NCI-H2171 treated with DMSO at 0.1 percent for 48 hours (cell line): ENCODE results near the gene ACO2.
A peak's percentile ranks its signal among the peaks of the same experiment; 100 is the strongest.
"Not testable (repeated sequence)": the region's sequence is repeated elsewhere in the genome, so short reads cannot be mapped to it uniquely, and the experiment has no call there.

Experiments used
- DNase-seq: peaks from one replicate; lab custom pipeline; 2025; lab: John Stamatoyannopoulos, UW

ACO2 gene

DNA sequence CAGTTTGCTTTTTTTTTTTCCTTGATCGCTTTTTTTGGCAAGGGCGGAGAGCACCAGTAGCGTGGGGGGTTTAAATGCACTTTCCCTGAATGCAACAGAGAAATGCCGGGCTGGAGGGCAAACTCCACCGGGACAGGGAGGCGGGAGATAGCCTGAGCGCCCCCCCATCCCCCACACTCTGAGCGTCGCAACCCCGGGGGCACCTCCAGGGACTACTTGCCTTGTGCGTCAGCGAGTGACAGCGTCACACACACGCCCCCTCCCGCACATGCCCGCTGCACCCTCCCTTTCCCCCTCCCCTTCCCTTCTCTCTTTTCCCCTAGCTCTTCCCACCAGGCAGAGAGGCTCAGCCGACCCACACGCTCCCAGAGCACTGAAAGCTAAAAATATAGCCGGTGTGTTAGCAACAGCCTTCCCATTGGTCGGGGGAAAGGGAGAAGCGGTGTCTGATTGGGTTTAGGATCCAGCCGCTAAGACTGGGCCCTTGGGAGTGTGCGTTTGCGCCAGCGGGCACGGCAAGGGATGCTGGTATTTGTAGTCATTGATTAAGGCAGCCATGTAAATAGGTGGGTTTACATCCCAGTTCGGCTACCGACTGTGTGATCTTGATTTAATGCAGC is 20.6 kb upstream of the ACO2 start:
- peak; percentile 100 for DNase-seq

DNA sequence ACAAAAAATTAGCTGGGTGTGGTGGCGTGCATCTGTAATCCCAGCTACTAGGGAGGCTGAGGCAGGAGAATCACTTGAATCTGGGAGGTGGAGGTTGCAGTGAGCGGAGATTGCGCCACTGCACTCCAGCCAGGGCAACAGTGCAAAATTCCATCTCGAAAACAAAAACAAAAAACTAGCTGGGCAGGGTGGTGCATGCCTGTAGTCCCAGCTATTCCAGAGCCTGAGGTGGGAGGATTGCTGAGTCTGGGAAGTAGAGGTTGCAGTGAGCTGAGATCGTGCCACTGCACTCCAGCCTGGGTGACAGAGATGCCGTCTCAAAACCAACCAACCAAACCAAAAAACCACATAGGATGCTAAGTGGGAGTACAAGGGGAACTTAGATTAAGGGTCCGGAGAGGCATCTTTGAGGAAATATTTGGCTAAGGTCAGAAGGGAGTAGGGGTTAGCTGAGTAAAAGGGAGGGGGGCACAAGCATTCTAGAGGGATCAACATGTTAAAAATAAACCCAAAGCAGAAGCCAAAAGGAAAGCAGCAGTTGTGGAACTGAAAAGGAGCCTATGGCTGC is 10.7 kb upstream of the ACO2 start:
- no peak for DNase-seq

DNA sequence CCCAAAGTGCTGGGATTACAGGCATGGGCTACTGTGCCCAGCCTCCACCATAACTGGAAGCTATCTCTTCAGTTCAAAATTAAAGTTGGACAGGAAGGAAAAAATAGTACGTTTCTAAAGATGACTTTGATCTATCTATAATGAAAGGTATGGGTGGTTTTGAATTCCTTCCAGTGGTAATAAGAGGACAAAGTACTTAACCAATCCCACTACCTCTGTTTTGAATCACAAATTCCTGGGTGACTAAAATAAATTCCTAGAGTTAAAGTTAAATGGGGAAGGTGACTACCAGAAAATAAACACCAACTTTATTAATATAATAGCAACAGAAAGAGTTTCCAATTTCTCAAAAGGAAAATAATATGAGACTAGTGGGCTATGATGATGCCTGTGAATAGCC is 9.5 kb upstream of the ACO2 start:
- no peak for DNase-seq

DNA sequence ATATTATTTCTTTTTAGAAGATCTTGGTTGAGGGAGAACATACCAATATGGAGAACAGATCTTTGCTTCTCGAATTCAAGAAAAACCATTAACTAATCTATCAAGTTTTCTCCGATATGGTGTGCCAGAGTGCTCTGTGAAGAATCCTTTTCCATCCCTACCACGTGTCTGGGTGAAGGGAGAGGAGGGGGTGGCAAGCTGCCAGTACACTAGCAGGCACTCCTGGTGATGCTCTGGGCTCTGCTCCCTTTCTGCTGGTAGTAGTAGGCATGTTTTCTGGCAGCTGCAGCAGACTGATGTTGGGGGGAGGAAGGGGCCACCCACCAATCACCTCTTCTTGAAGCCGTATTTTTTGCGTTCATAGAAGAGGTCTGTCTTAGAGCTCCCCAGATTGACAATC is 8.8 kb upstream of the ACO2 start:
- not testable (repeated sequence) for DNase-seq

DNA sequence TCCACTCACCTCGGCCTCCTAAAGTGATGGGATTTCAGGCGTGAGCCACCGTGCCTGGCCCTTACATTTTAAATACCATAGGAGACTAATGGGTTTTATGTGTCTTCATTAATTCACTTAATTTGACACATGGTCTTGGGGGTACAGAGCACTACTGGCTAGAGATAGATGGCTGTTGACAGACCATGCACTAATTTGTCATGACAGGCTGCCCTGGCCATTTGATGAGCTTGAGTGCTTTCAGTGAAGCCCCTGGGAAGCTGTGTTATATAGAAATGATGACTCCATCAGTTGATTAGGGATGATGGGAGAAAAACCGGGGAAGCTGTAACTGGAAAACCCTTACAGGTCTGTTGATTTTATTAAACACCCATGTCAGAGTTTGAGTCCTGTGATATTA is 7.0 kb upstream of the ACO2 start:
- DNase-seq, result no peak

DNA sequence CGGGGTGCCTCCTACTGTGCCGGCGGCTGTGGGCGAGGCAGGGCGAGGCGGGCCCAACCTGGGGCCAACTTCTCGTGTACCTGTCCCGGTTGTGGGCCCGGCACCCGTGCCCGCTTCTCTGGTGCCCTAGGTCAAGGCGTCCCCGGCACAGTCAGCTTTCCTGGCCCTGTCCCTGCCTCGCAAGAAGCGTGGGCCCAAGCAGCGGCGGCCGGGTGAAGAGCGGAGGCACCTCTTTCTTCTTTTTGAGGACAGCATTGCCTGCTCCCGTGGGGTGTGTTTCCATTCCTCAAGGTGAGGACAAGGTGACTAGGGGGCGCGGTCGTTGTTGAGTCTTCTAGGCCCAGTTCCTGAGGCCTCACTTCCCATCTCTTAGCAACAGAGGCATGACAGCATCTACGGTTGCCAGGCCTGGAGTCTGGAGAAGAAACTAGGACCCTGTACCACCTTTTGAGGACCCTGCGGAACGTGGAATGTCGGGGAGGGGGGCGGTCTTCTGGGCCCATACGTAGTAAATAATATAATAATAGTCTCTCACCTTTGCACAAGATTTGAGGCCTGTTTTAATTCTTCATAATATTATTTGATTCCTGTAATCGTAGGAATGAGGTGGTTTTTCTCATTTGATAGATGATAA is 418 bp downstream of the ACO2 start:
- DNase-seq, result peak; percentile 67

DNA sequence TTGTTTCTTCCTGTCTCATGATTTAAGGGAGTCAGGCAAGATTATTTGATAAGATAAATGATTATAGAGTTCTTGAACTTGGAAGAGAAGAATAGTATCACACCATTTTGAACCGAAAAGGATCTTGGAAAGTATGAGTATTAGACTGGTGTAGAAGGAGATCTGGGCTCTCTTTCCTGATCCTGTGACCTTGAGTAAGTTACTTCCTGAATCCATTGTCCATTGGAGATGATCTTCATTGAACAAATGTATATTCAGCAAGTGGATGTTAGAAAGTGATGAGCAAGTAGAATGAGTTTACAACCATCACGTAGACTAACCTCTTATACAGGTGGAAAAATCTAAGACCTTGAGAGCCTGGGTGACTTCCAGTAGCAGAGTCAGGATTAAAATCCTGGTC is 2.0 kb downstream of the ACO2 start:
- no peak for DNase-seq

DNA sequence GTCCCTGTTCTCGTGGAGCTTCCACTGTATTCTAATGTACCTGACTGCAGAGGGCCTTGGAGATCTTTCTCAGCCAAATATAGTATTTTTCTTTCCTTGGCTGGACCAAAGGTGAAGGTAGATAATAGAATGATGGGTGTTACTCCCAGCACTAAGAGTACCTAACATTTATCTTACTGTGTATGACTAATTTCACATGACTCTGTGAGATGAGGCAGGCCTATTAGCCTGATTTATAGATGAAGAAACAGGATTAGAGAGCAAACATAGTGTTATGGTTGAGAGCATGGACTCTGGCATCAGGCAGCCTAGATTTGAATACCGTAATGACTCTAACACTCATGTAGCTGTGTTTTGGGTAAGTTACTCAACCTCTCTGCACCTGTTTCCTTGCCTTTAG is 2.7 kb downstream of the ACO2 start:
- no peak for DNase-seq

DNA sequence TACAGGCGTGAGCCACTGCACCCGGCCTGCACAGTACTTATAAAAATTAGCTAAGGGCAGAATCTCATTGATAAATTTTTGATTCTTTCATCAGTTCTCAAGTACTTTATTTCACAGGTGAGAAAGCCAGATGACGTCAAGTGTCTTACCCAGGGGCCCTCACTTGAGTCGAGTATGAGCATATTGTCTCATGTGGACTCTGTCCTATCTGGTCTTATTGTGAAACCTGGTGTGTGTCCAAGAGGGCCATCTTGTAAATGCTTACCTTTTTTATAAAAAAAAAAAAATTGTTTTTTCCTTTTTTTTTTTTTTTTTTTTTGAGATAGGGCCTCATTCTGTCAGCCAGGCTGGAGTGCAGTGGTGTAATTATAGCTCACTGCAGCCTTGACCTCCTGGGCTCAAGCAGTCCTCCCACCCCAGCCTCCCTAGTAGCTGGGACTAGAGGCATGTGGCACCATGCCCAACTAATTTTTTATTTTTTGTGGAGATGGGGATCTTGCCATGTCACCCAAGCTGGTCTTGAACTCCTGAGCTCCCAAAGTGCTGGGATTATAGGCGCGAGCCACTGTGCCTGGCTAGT is 6.0 kb downstream of the ACO2 start:
- no peak for DNase-seq

DNA sequence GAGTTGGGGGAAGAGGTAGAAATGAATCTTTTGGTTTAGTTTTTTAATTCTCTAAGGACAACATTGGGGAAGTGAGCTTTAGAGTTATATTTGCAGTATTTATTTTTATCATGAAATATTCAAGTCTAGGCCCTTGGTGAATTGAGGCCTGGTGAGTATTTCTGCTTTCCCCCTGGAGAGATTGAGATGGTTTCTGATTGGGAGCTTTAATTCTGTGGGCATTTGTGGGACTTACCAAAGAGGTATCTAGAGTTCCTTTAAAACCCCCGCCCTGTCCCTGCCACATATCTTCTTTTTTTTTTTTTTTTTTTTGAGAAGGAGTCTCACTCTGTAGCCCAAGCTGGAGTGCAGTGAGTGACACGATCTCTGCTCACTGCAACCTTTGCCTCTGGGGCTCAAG is 9.6 kb downstream of the ACO2 start:
- no peak for DNase-seq

DNA sequence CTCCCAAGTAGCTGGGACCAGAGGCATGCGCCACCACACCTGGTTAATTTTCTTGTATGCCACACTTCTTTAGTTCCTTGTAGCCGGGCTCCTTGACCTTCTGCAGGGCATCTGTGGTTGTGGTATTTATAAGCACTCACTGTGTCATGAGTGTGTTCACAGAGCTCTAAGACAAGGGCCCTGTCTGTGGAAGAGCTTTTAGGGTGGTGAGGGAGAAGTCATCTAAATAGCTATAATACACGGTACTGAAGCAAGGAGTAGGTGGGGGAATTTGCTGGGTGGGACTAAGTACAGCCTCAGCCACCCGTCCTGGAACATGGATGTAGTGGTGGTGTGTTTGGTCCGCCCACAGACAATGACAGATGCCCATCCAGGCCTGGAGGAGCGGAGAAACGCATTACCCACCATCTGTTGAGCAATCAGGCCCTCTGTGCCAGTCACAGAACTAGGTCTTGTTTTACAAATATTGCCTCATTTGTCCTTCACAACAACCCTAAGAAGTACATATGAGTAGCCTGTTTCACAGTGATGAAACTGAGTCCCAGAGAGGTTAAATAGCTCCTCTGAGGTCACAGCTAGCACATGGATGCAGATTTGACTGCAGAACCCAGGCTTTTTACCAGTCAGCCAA is 10.1 kb downstream of the ACO2 start:
- peak; percentile 93 for DNase-seq

DNA sequence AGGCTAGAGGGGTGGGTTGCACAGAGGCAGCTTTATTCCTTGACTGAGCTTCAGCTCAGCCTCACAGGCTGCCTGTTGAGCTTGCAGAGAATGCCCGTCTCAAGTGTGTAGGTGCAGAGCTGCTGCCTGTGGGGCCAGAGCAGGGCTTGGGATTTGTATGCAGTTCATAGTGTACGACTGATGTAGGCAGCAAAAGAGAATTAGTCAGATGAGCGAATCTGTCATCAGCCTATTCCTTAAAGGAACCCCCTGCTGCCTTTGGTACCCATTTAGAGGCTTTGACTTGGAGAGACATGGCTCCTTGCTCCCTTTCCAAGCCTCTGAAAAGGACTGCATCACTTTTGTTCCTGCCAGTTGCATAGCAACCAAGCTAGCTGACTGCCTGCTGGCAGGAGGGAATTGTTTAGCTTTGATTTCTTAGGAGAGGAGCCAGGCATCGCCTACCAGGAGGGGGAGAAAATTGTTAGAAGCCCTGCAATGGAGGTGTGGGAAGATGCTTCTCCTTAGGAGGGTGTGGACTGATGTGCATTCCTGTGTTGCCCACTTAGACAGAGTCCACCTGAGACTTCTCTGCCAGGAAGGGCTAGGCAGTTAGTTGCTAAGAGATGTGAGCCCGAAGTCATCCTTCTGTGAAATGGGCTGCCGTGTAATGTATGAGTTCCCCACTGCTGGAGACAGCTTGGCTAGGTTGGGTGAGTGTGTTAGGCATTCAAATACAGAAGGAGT is 10.9 kb downstream of the ACO2 start:
- peak; percentile 64 for DNase-seq

DNA sequence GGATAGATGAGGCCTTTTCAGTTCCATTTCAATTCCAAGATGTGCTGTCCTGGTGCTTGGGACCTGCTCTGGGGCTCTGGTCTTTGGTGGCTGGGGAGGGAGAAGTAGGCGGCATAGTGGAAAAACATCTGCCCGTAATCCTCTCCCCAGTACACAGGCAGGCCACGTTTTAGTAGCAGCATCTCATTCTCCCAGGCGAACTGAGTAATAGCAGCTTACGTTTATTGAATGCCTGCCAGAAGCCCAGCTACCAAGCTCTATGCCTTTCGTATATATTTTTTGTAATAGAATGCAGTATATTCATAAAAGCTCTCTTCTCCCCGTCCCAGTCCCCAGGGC is 11.4 kb downstream of the ACO2 start:
- DNase-seq, result no peak

DNA sequence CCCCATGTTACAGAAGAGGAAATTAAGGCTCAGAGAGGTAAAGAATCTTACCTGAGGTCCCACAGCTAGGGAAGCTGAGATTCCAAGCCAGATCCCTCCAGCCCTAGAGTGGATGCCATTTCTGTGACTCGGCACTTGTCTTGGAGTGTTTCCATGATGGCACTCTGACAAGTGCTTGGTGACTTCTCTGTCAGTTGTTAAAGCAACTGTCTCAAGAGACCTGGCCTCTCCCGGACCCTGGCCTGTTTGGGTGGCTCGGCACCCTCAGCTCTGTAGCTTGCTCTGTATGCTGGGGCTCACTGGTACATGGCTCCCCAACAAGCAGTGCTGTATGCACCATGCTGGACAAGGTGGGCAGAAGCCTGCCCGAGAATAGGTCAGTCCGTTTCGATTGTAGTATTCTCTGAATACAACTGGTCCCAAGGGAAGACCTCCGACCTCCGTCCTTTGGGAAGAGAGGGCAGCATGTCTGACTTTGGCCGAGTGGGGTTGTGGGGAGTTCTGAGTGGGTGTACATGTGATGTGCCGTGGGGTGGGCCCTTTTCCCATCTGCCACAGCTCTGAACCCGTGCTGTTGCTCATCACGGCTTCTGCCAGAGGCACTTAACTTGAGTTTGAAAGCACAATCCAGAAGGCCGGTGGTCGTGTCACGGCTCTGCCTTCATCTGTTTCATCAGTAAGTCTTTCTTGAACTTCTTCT is 12.4 kb downstream of the ACO2 start:
- no peak for DNase-seq

DNA sequence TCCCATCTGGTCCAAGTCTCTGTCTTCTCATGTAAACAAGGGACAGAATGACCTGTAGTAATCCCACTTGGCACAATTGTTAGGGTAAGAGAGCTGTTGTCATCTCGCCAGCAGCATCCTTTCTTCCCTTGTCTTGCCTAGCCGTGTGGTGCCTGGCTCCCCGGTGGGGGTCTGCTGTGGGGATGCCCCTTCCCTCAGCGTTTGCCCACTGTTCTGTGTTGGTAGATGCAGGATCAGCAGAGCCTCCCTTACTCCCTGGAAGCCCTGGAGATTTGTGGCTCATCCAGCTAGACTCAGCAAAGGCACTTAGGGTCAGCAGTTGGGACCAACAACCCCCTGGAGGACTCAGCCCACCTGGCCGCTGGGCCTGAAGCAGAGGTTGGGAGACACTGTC is 13.0 kb downstream of the ACO2 start:
- no peak for DNase-seq

DNA sequence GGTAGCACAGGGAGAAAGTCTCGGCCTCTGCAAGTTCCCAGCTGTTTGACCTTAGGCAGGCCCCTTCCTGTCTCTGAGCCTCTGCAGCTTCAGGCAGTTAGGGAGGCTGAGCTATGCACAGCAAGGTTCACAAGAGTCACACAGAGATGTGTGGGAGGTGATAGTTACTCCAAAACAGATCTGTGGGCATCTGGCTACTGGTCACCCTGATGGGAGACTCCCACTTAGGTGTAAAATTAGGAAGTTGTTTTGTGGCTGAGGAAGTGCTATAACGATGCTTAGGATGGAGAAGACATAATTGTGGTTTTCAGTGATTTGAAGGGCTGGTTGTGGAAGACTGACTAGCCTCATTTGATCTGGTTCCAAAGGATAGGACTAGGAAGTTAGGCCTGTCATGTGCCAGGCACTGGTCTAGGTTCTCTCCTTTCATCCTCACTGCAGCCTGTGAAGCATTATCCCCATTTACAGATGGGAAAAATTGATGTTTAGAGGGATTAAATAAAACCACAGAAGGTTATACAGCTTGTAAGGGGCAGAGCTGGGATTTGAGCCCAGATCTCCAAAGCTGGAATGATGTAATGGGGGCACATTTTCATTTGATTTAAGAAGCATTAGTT is 13.5 kb downstream of the ACO2 start:
- no peak for DNase-seq

DNA sequence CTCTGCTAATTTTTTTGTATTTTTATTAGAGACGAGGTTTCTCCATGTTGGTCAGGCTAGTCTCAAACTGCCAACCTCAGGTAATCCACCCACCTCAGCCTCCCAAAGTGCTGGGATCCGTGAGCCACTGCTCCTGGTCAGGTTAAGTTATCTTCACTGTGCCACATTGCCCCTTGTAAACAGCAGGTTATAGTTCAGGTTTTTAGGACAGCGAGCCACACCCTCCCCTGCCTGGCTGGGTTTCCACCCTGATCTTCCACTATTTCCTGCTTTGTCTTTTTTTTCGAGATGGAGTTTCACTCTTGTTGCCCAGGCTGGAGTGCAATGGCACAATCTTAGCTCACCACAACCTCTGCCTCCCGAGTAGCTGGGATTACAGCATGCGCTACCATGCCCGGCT is 16.1 kb downstream of the ACO2 start:
- DNase-seq, result no peak

DNA sequence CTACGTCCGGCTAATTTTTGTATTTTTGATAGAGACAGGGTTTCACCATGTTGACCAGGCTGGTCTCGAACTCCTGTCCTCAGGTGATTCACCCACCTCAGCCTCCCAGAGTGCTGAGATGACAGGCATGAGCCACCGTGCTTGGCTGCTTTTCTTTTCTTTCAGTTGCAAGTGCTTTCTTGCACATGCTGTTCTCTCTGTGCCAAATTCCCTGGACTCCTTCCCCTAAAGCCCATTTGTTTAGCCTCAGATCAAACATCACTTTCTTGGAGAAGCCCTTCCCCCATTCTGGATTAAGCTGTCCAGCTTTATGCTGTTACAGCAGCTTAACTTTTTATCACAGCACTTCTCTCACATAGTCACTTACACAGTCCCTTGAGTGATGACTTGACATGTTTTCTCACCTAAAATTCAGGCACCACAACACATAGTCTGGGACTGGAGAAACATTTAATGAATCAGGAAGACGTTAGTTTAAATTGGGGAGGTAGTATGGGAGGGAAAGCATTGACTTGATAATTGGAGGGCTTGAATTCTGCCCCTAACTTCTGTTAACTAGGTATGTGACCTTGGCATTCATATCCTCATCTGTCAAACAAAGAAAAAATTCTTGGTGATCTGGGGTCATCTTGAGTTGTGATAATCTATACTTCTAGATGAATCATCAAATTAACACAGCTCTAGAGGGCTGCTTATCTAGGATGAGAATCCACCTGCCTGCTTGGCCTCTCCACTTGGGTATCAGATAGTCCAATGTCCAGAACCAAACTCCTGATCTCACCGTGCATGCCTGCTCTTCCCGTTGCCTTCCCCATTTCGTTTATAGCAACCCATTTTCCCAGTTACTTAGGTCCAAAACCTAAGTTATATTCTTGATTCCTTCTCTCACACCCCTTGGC is 18.4 kb downstream of the ACO2 start:
- no peak for DNase-seq

DNA sequence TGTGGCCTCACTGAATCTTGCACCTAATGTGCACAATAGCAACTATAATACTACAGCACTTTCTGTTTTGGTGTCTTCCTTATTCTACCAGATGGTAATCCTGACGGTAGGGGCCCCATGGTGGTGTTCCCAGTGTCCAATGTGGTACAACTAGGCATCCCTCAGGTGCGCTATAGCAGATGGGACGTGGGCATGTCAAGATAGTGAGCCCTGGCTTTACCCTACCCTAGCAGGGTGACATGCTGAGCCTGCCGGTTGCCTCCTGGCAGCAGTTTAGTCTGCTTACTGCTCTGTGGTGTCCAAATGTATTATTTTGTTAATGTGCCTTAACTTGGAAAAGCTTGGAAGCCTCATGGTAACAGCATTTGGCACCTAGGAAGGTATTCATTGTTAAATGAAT is 19.2 kb downstream of the ACO2 start:
- peak; percentile 73 for DNase-seq

DNA sequence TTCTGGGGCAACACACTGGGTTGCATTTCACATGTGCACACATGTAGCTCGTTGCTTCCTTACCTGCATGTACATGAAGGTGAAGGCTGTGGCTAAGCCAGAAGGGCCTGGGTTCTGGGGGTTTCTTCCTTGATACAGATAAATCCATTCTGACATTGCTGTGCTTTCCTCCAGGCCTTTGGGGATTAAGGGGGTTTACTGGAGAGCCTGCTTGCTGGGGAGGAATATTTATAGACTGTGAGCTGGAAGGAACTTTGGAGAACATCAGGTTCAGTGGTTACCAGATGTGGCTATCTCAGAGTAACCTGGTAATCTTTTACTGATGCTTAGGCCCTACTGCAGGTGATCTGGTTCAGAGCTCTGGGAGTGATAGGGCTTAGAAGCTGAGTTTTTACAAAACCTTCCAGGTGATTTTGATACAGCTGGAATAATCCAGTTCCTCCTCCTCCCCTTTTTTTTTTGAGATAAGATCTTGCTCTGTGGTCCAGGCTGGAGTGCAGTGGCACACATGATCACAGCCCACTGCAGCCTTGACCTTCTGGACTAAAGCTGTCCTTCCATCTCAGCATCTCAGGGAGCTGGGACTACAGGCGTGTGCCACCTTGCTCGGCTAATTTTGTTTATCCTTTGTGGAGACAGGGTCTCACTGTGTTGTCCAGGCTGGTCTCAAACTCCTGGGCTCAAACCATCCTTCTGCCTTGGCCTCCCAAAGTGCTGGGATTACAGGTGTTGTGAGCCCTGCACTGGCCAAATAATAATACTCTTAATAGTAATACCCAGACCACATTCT is 19.9 kb downstream of the ACO2 start:
- no peak for DNase-seq
